Stimulated activated naive CD8-positive, alpha-beta T cell treated with anti-CD3 and anti-CD28 coated beads, Interleukin-15, Interleukin-2, amounts not matched to agents 100 ng/mL and 50 ng/mL, for 24 hours (primary cell): Measurements from ENCODE around the gene ACVR1C.
A peak's percentile ranks its signal among the peaks of the same experiment; 100 is the strongest.

ENCODE experiments used
- H3K27ac Mint-ChIP-seq: one replicate; pipeline ENCODE4 v1.8.0; 2021; ENCODE audit warnings: mild to moderate bottlenecking, mixed read lengths
- H3K27me3 Mint-ChIP-seq: one replicate; pipeline ENCODE4 v1.8.0; 2021; ENCODE audit warnings: mixed read lengths
- H3K36me3 Mint-ChIP-seq: one replicate; pipeline ENCODE4 v1.8.0; 2021; ENCODE audit warnings: low read depth, mixed read lengths
- H3K4me1 Mint-ChIP-seq: one replicate; pipeline ENCODE4 v1.8.0; 2021; ENCODE audit warnings: low read depth, mixed read lengths
- H3K4me3 Mint-ChIP-seq: one replicate; pipeline ENCODE4 v1.8.0; 2021; ENCODE audit warnings: mild to moderate bottlenecking, mixed read lengths
- H3K9me3 Mint-ChIP-seq: one replicate; pipeline ENCODE4 v1.8.0; 2021; ENCODE audit warnings: mixed read lengths

The ACVR1C gene

GRCh38 chr2:157492189-157492773 lies 136.4 kb downstream of the ACVR1C start:
- Mint-ChIP-seq H3K4me1 (peaks cover 68% of the 10 kb centered on the region), H3K4me3 (no peak overlapping the region), H3K27ac (no peak overlapping the region), H3K27me3 (no peaks in the 10 kb centered on the region), H3K36me3 (no peaks in the 10 kb centered on the region), H3K9me3 (no peaks in the 10 kb centered on the region)

DNA sequence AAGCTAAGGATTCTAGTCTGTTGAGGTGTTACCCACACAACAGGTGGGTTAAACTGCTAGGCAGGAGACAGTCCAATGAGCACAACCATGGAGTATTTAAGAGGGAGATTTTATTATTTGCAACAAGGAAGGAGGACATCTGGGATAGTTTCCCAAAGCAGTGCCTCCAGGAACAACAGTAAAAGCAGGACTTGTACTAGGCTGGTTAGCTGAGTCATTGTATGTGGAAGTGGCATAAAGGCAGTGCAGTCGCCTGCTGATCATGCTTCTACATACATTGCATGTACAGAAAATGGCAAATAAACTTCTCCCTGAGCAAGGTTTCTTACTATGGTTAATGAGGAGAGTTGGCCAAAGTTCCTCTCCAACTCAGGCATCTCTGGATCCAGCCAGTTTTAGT lies 138.7 kb downstream of the ACVR1C start:
- Mint-ChIP-seq H3K4me3 (no peak overlapping the region), H3K27ac (no peak overlapping the region), H3K36me3 (no peaks in the 10 kb centered on the region), H3K4me1 (peaks cover 90% of the 10 kb centered on the region), H3K27me3 (no peaks in the 10 kb centered on the region), H3K9me3 (no peaks in the 10 kb centered on the region)

DNA sequence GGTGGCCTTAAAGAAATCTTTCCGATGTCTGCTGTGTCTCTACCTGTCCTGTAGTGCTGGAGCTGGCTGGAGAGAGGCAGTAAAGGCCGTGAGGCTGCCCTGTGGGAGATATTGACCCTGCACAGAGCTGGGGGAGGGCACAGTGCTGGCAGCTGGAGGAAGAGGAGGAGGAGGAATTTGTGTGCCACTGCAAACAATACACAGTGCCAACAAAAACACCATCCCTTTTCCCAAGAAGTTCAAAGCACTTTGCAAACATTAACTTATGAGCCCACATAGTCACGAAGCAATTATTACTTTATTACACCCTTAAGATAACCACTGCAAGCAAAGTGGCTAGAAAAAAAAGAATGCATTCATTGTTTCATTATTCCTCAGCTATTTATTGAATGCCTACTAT lies 139.8 kb downstream of the ACVR1C start:
- no peaks in the 10 kb centered on the region for H3K9me3 Mint-ChIP-seq
- H3K4me3 Mint-ChIP-seq = no peak overlapping the region
- H3K4me1 Mint-ChIP-seq = peaks cover 96% of the 10 kb centered on the region
- no peaks in the 10 kb centered on the region for H3K27me3 Mint-ChIP-seq
- H3K36me3 Mint-ChIP-seq = no peaks in the 10 kb centered on the region
- peak overlapping the region; percentile 46 for H3K27ac Mint-ChIP-seq

- Mint-ChIP-seq H3K27ac (peak overlapping the region; percentile 85), H3K27me3 (no peaks in the 10 kb centered on the region), H3K9me3 (no peaks in the 10 kb centered on the region), H3K4me1 (peaks cover 95% of the 10 kb centered on the region), H3K4me3 (no peak overlapping the region), H3K36me3 (no peaks in the 10 kb centered on the region)
These were observed 140.9 kb downstream of the ACVR1C start for GRCh38 chr2:157487747-157488146.

- peak overlapping the region; percentile 71 for H3K4me3 Mint-ChIP-seq
- H3K27me3 Mint-ChIP-seq = no peaks in the 10 kb centered on the region
- no peaks in the 10 kb centered on the region for H3K36me3 Mint-ChIP-seq
- H3K9me3 Mint-ChIP-seq = no peaks in the 10 kb centered on the region
- H3K27ac Mint-ChIP-seq = peak overlapping the region; percentile 85
- H3K4me1 Mint-ChIP-seq = peaks cover 96% of the 10 kb centered on the region
These were observed 141.4 kb downstream of the ACVR1C start for GRCh38 chr2:157487271-157487610.

GRCh38 chr2:157486596-157487270 lies 141.9 kb downstream of the ACVR1C start:
- Mint-ChIP-seq H3K27me3 (no peaks in the 10 kb centered on the region), H3K9me3 (no peaks in the 10 kb centered on the region), H3K4me1 (peaks cover 96% of the 10 kb centered on the region), H3K4me3 (peak overlapping the region; percentile 71), H3K27ac (peak overlapping the region; percentile 85), H3K36me3 (no peaks in the 10 kb centered on the region)

DNA sequence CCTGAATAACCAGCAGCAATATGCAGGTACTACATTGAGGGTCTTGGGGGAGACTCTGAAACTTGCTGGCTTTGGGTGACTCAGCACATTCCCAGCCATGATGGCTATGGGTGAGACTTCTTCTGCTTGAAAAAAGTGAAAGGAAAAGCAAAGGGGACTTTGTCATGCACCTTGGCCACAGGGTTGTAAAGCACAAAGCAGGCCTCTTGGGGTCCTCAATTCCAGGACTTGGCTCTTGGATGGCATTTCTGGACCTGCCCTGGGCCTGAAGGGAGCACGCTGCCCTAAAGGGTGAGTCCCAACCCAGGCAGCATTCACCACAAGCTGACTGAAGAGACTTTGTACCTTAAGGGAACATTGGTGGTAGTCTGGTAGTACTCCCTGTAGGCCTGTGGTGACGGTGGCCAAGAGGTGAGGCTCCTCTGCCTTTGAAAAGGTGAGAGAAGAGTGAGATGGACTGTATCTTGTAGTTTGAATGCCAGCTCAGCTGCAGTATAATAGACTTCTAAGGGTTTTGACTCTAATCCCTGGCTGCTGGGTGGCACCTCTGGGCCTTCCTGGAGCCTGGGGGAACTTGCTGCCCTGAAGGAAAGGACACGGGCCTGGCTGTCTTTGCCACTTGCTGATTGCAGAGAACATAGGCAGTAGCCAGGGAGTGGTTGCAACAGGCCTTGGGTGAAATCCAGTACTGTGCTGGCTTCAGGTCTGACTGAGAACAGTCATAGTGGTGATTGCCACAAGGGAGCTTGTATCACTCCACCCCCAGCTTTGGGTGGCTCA lies 148.3 kb downstream of the ACVR1C start:
- peaks cover 5% of the 10 kb centered on the region for H3K36me3 Mint-ChIP-seq
- peak overlapping the region; percentile 76 for H3K4me3 Mint-ChIP-seq
- no peaks in the 10 kb centered on the region for H3K27me3 Mint-ChIP-seq
- H3K9me3 Mint-ChIP-seq = no peaks in the 10 kb centered on the region
- H3K27ac Mint-ChIP-seq = peak overlapping the region; percentile 95
- H3K4me1 Mint-ChIP-seq = peaks cover 96% of the 10 kb centered on the region

- Mint-ChIP-seq H3K4me3 (peak overlapping the region; percentile 76), H3K27me3 (no peaks in the 10 kb centered on the region), H3K36me3 (peaks cover 5% of the 10 kb centered on the region), H3K27ac (peak overlapping the region; percentile 95), H3K4me1 (peaks cover 96% of the 10 kb centered on the region), H3K9me3 (no peaks in the 10 kb centered on the region)
These were observed 149.3 kb downstream of the ACVR1C start for GRCh38 chr2:157479081-157480027.

DNA sequence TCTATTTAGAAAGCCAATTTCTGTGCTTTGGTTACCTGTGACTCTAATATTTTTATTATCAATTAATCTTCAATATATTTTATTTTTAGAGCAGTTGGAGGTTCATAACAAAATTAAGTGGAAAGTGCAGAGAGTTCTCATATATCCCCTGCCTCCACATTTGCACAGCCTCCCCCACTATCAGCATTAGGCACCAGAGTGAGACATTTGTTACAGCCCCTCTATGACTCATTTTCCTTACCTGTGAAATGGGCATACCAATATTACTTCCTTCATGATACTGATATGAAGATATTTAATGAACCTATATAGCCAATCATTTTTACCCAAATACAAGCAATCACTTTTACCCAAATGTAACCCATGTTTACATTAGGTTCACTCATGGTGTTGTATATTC lies 150.7 kb downstream of the ACVR1C start:
- H3K27me3 Mint-ChIP-seq = no peaks in the 10 kb centered on the region
- no peaks in the 10 kb centered on the region for H3K9me3 Mint-ChIP-seq
- peak overlapping the region; percentile 90 for H3K27ac Mint-ChIP-seq
- peaks cover 98% of the 10 kb centered on the region for H3K4me1 Mint-ChIP-seq
- H3K4me3 Mint-ChIP-seq = peak overlapping the region; percentile 38
- peaks cover 5% of the 10 kb centered on the region for H3K36me3 Mint-ChIP-seq

DNA sequence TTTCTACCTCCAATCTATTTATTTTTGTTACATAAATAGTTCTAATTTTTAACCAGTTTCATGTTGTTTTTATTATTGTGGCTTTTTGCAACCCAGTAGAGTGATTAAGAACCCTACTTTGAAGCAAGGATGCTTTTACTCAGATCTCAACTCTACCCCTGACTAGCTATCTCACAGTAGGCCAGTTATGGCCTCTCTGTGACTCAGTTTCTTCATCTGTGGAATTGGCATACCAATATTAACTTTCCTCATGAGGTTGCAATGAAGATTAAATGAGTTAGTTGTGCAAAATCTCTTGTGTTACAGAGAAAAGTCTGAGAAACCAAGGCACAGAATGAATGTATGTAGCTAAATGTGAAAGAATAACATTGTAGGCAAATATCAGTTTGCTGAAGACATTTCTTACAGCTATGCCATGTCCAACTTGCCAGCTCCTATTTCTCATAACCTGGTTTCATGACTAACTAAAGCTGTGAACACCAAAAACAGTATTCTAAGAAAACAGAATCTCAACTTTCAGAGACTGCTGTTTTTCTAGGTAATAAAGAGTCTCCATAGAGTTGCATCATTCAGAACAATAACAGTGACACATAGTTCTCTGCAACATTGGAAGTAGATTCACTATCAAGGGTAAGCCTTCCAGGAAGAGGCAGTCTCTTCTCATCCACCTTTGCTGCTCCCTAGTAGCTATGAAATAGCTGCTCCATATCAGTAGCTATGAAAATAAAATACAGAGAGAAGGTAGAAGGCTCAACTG lies 151.5 kb downstream of the ACVR1C start:
- H3K27me3 Mint-ChIP-seq = no peaks in the 10 kb centered on the region
- peaks cover 98% of the 10 kb centered on the region for H3K4me1 Mint-ChIP-seq
- H3K9me3 Mint-ChIP-seq = no peaks in the 10 kb centered on the region
- H3K4me3 Mint-ChIP-seq = peak overlapping the region; percentile 38
- peak overlapping the region; percentile 90 for H3K27ac Mint-ChIP-seq
- peaks cover 5% of the 10 kb centered on the region for H3K36me3 Mint-ChIP-seq
